DOHH2 (cell line): Measurements from ENCODE around the gene SAMHD1.

Experiments used
- H3F3A ChIP-seq: fragments of 200-600 bp; sonication (generic), shearing (Covaris generic); 2 replicates; pipeline ENCODE4 v1.6.0; 2016; ENCODE audit warnings: antibody characterized with exemption, mild to moderate bottlenecking; ENCODE audit not compliant: control insufficient read depth, insufficient read depth
- H3K27ac ChIP-seq: fragments of 200-600 bp; sonication (generic); 2 replicates; pipeline ENCODE4 v1.5.1; 2014; ENCODE audit warnings: low read depth, mild to moderate bottlenecking, low read length, moderate library complexity
- H3K27me3 ChIP-seq: fragments of 200-600 bp; sonication (generic); 2 replicates; pipeline ENCODE4 v1.6.1; 2014; ENCODE audit warnings: mild to moderate bottlenecking, low read length, mixed read lengths; ENCODE audit not compliant: control insufficient read depth
- H3K36me3 ChIP-seq: fragments of 200-600 bp; sonication (generic); 2 replicates; pipeline ENCODE4 v1.6.1; 2014; ENCODE audit warnings: mild to moderate bottlenecking, low read length, moderate library complexity, mixed read lengths; ENCODE audit not compliant: control insufficient read depth
- H3K4me1 ChIP-seq: fragments of 200-600 bp; sonication (generic); 2 replicates; pipeline ENCODE4 v1.6.1; 2014; ENCODE audit warnings: mild to moderate bottlenecking, low read length, mixed read lengths; ENCODE audit not compliant: control insufficient read depth
- H3K4me2 ChIP-seq: fragments of 200-600 bp; sonication (generic); 2 replicates; pipeline ENCODE4 v1.6.0; 2014; ENCODE audit warnings: mild to moderate bottlenecking, low read length, moderate library complexity
- H3K4me3 ChIP-seq: fragments of 200-600 bp; sonication (generic); 2 replicates; pipeline ENCODE4 v1.5.1; 2014; ENCODE audit warnings: mild to moderate bottlenecking, low read length, mixed read lengths
- H3K79me2 ChIP-seq: fragments of 200-600 bp; sonication (generic); 2 replicates; pipeline ENCODE4 v1.6.1; 2014; ENCODE audit warnings: mild to moderate bottlenecking, low read length, mixed read lengths; ENCODE audit not compliant: control insufficient read depth
- H3K9me2 ChIP-seq: fragments of 200-600 bp; sonication (generic); replicated peaks from 2 replicates; pipeline ENCODE4 v1.6.1; 2014; ENCODE audit warnings: mild to moderate bottlenecking, low read length, mixed read lengths; ENCODE audit not compliant: control insufficient read depth
- H3K9me3 ChIP-seq: fragments of 200-600 bp; sonication (generic); 2 replicates; pipeline ENCODE4 v1.6.1; 2014; ENCODE audit warnings: antibody characterized with exemption, low read length, mixed read lengths; ENCODE audit not compliant: control insufficient read depth, insufficient read depth
- H4K20me1 ChIP-seq: fragments of 200-600 bp; sonication (generic); 2 replicates; pipeline ENCODE4 v1.6.0; 2014; ENCODE audit warnings: low read depth, mild to moderate bottlenecking, antibody characterized with exemption, low read length, moderate library complexity; ENCODE audit not compliant: control insufficient read depth, insufficient read depth
- CTCF ChIP-seq: fragments of 200-600 bp; sonication (generic); IDR thresholded peaks from one replicate; pipeline ENCODE4 v1.5.1; 2014; ENCODE audit warnings: antibody characterized with exemption, mild to moderate bottlenecking, low read depth, low read length; ENCODE audit not compliant: poor library complexity, severe bottlenecking
- EZH2phosphoT487 ChIP-seq: fragments of 200-600 bp; sonication (generic); IDR thresholded peaks from 2 replicates; pipeline ENCODE4 v1.6.1; 2017; ENCODE audit warnings: borderline replicate concordance, mild to moderate bottlenecking, antibody characterized with exemption, low read length, moderate library complexity, mixed read lengths

The SAMHD1 gene

DNA sequence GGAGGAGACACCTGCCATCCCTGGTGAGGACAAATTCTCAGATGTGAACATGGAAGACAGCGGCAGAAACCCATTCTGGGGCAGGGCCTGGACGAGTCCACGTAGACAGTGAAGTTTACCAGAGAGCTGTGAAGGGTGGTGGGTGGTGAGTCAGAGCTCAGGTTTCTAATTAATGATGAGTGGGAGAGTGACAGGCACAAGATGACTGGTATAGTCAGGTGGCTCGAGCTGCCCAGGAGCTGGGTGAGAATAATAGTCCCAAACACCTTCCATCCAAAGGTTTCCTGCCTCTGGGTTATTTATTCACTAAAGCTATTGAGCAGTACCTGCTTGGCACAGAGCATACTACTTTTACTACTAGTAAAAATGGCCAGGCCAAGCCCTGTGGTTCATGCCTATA lies 69.6 kb downstream of the SAMHD1 start:
- Histone ChIP-seq H3K4me2 (no peak overlapping the region), H3K36me3 (no peaks in the 10 kb centered on the region), H3F3A (no peaks in the 10 kb centered on the region; the same call in 1 of the 2 replicates), H3K4me3 (no peak overlapping the region), H3K4me1 (peaks cover 14% of the 10 kb centered on the region), H3K9me3 (no peaks in the 10 kb centered on the region), H3K79me2 (no peaks in the 10 kb centered on the region), H4K20me1 (no peaks in the 10 kb centered on the region), H3K27ac (no peak overlapping the region), H3K27me3 (no peaks in the 10 kb centered on the region; the same call in 1 of the 2 replicates), H3K9me2 (no peaks in the 10 kb centered on the region)
- TF ChIP-seq EZH2phosphoT487 (no peak), CTCF (no peak)

DNA sequence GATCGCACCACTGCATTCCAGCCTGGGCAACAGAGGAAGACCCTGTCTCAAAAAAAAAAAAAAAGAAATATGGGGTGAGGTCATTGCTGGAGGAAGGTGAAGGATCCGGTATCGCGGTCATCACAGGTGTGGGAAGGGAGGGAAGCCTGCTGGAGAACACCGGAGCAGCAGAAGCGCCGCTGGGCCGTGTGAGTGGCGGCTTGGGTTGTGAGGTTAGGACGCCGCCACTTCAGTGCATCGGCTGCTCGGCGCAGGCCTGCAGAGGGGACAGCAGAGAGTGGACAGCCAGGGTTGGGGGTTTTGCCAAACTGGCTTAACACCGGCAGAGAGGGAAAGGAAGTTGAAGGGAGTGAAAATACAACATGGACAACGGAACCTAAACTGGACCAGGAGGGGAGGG lies 70.2 kb downstream of the SAMHD1 start:
- Histone ChIP-seq H3K4me1 (peaks cover 10% of the 10 kb centered on the region), H4K20me1 (no peaks in the 10 kb centered on the region), H3F3A (no peaks in the 10 kb centered on the region; the same call in 1 of the 2 replicates), H3K9me2 (no peaks in the 10 kb centered on the region), H3K9me3 (no peaks in the 10 kb centered on the region), H3K4me2 (no peak overlapping the region), H3K36me3 (no peaks in the 10 kb centered on the region), H3K79me2 (no peaks in the 10 kb centered on the region), H3K4me3 (no peak overlapping the region), H3K27ac (no peak overlapping the region), H3K27me3 (no peaks in the 10 kb centered on the region; the same call in 1 of the 2 replicates)
- TF ChIP-seq CTCF (no peak), EZH2phosphoT487 (no peak)

- no peak for TF ChIP-seq EZH2phosphoT487
- TF ChIP-seq CTCF, result no peak
- Histone ChIP-seq H3K27ac (no peak overlapping the region), H4K20me1 (no peaks in the 10 kb centered on the region), H3K9me3 (no peaks in the 10 kb centered on the region), H3K9me2 (no peaks in the 10 kb centered on the region), H3K27me3 (no peaks in the 10 kb centered on the region; the same call in 1 of the 2 replicates), H3K79me2 (no peaks in the 10 kb centered on the region), H3K4me2 (no peak overlapping the region), H3K4me1 (peaks cover 15% of the 10 kb centered on the region), H3K4me3 (no peak overlapping the region), H3K36me3 (no peaks in the 10 kb centered on the region), H3F3A (no peaks in the 10 kb centered on the region; the same call in 1 of the 2 replicates)
Observed at GRCh38 chr20:36880741-36881250, 70.7 kb downstream of the SAMHD1 start.
